ENCODE measurements around the gene PDE4D. TPM values are rescaled to one million over a fixed set of nuclear protein-coding genes. Genes with fewer than 3 reads are reported as not detected.
A peak's percentile ranks its signal among the peaks of the same experiment; 100 is the strongest.

The PDE4D gene
- polyA plus RNA-seq, 3 donors = 17.7 to 21.3 (median 19.7) TPM

DNA sequence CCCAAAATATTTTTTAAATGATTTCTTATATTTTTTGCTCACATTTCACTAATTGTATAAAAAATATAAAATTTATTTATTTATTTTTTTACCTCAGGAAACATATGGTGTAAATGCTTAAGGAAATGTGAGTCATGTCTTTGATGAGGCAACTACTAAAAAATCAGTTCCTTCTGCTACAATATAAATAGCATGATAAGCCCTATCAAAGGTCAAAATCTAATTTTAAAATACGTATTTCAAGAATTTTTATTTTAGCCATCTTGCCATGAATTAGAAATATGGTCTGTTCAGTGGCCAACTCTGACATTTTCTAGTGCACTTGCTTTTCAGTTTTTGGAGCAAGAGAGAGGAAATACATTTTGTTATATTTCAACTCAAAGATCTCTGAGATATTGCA lies 50.5 kb downstream of the PDE4D start:
- no peak for DNase-seq

GRCh38 chr5:59840200-59840601 lies 53.3 kb downstream of the PDE4D start:
- DNase-seq = no peak

- DNase-seq = no peak
These were observed 54.5 kb downstream of the PDE4D start for GRCh38 chr5:59838989-59839388.

DNA sequence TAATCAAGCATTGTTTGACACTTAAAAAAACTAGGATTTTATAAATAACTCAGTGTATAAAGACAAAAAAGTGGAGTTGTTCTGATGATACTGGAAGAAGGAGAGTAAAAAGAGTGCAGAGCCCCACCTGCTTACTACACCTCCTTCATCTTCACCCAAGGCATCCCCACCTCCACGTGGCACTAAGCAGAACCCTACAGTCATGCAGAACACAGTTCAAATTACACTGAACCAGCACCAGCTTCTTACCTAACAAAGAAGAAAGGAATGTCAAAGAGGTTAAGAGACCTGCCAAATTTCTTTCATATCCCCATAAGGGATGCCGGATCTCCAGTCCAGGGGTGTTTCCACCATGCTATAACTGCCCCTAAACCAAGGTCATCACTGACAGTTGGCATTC lies 55.5 kb downstream of the PDE4D start:
- DNase-seq = no peak

DNA sequence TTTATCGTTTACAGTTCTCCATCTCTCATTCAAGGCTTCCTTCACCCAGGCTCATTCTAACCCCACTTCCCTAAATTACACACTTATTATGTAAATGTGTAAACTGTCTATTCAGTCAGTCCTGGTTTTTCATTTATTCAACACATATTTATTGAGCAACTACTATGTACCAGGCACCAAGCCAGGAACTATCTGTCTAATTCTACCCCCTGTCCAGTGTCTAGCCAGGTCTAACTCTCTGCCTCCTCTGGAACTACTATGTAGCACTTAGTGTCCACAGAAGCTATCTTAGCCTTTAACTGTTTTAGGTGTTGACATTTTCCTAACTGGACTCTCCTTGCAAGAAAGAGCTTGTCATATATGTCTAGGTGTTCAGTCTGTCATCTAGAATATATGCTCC lies 56.5 kb downstream of the PDE4D start:
- DNase-seq = no peak

GRCh38 chr5:59835800-59836199 lies 57.7 kb downstream of the PDE4D start:
- DNase-seq = no peak

- peak; percentile 27 for DNase-seq
These were observed 60.1 kb downstream of the PDE4D start for GRCh38 chr5:59833448-59833847.

DNA sequence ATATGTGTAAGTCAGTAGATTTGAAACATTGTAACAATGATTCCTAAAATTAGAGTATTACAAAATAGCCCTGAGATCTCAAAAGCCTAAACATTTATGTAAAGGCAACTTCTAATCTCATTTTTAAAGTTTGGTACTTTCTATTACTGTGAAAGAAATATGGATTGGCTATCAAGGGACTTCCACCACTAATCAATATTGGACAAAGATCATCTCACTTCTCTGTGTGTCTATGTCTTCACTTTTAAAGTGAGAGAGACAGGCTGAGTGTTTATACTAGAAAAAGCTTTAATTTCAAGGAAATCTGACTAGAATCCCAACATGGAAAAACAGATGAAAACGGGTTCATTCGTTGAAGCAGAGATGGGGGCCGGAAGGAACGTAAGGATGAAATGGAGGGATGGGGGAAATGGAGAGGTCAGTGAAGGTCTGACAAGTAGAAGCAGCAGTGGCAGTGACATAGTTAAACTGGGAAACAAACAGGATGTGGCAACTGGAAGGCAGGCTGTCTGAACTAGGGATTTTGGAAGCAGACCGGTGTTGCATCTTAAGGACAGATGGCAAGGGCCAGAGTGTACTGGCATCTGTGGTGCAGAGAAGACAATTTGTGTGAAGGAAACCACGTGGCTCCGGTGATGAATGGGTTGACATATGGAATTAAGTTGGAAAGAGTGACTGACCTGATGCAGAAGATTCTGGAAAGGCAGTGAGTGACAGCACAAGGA lies 60.8 kb downstream of the PDE4D start:
- no peak for DNase-seq

GRCh38 chr5:59831326-59832010 lies 62.1 kb downstream of the PDE4D start:
- peak; percentile 26 for DNase-seq

DNA sequence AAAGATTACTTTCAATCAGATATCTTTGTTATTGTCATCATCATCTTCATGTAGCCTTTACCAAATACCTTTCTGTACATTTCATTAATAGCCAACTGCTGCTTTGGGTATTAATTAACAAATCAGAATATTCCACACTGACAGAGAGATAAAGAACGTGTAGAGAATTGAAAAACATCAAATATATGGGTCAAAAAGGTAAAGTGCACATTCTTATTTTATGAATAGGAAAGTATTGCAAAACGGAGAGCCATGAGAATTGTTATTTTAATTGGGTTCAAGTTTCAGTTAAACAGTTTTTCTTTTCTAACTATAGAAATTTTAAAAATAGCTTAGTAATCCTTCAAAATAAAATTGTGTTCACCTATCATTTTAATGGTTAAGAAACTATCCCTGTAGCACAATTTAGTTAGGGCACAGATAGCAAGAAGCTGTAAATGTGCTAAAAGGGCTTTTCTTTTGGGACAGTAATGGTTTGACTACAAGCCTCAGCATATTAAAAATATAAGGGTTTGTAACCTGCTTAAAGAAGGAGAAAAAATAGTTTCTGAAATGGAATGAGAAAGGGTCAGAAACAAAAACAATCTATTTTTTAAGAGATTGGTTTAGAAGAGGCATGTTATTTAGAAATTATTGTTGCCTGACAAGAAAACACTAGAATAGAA lies 62.9 kb downstream of the PDE4D start:
- DNase-seq = no peak

DNA sequence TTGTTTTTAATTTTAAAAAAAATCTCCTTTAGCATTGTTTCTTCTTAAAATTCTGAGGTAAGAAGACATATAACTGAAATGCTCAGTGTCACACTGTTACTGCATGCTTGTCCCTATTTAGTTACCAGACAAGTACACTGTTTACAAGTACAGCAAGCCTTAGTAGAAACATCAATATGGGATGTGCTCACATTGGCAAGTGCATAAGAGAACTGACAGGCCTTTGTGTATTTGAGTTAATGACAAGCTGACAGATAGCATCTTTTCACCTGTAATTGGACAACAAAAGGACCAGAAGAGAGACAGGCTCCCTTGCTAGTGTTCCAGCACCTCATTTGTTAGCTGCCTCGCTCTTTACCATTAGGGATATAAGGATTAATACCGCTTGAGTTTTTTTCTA lies 63.6 kb downstream of the PDE4D start:
- no peak for DNase-seq

- peak; percentile 73 for DNase-seq
These were observed 64.1 kb downstream of the PDE4D start for GRCh38 chr5:59829386-59829785.

DNA sequence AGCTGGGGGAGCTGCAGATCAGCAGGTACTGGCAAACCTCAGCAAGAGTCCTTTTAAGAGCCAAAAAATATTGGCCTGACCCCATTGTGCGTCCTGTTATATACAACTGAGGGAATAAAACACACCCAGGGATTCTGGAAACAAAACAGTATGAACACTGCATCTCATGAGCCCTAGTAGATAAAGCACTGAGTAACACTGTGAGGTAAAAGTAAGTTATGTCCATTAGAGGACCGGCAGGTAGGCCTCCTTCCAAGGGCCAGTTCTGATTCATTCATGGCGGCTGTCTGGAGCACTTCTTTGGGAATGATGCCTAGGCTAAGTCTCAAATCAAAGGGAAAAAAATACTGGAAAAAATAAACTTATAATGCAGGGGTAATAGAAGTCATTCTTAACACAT lies 64.9 kb downstream of the PDE4D start:
- no peak for DNase-seq

DNA sequence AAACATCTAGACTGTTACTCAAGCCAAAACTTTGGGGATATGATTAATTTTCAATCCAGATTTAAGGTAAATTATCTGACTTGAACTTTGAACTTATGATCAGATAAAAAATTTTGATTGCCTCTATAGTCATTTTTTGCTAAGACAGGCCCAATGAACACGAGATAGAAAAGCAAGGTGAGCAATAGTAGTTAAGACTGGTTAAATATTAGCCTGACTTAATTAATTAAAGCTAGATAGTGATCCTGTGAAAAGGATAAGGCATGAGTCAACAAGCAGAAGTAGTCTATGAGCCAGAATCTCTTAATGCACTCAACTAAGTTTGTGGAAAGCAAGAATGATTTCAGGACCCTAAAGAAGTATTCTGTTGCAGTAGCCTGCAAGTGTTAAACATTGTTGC lies 66.5 kb downstream of the PDE4D start:
- DNase-seq = no peak

DNA sequence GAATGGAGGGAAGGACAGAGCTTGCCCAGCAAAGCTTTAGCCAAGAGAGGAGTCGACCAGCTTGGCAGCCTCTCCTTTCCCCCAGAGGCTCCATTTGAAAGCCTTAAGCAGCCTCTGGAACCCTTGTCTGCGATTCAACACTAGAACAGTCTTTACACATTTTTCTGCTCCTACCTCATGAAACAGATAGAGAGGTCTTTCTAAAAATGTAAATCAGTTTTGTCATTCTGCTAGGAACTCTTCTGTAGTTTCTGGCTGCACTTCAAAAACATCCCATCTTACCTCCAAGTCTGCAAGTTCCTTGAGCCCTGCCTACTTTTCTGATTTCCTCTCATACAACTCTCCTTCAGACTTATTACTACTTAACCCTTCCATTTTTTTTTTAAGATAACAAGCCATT lies 70.1 kb downstream of the PDE4D start:
- no peak for DNase-seq

DNA sequence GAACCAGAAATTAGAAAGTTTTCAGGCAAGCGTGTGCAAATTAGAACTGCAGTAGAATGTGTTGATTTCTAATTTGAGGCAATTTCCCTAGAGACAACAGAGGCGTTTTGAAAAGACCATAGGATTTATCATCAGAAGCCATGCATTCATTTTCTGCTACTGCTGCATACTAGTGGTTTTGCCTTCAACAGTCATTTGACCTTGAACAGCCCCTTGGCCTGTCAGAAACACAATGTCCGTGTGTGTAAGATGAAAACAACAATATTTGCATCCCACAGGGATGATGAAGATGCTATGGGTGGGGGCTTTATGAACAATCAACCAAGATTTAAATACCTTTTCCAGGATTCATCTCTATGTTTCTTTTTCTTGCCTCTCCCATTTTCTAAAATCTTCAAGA lies 73.7 kb downstream of the PDE4D start:
- DNase-seq = no peak

- DNase-seq = no peak
These were observed 76.0 kb downstream of the PDE4D start for GRCh38 chr5:59817536-59817935.

- no peak for DNase-seq
These were observed 76.7 kb downstream of the PDE4D start for GRCh38 chr5:59816654-59817300.

GRCh38 chr5:59814537-59814872 lies 79.0 kb downstream of the PDE4D start:
- DNase-seq = no peak

- DNase-seq = peak; percentile 55
These were observed 79.6 kb downstream of the PDE4D start for GRCh38 chr5:59813761-59814536.

- DNase-seq = peak; percentile 69
These were observed 83.5 kb downstream of the PDE4D start for GRCh38 chr5:59810041-59810440.

DNA sequence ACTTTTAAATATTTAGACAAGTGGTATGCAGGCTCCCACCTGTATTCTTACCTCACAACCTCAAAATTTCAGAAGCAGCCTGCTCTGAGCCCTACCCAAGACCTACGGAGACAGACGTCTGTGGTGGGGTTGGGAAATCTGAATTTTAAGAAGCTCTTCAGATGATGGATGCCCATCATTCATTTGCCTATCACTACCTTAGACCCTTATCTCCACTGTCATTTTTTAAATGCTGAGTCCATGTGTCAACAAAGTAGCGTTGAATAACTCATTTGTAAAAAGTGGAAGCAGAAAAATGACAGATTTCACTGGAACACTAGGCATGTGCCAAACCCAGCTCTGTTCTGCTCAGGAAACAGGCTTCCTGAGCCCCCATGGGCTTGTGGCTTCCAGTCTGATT lies 85.7 kb downstream of the PDE4D start:
- no peak for DNase-seq
